ENCODE results near the gene MTA1. TPM values are rescaled to one million over a fixed set of nuclear protein-coding genes. Genes with fewer than 3 reads are reported as not detected.

MTA1 gene
- total RNA-seq, 1 experiment from 2014 or later, result 24.0 TPM

DNA sequence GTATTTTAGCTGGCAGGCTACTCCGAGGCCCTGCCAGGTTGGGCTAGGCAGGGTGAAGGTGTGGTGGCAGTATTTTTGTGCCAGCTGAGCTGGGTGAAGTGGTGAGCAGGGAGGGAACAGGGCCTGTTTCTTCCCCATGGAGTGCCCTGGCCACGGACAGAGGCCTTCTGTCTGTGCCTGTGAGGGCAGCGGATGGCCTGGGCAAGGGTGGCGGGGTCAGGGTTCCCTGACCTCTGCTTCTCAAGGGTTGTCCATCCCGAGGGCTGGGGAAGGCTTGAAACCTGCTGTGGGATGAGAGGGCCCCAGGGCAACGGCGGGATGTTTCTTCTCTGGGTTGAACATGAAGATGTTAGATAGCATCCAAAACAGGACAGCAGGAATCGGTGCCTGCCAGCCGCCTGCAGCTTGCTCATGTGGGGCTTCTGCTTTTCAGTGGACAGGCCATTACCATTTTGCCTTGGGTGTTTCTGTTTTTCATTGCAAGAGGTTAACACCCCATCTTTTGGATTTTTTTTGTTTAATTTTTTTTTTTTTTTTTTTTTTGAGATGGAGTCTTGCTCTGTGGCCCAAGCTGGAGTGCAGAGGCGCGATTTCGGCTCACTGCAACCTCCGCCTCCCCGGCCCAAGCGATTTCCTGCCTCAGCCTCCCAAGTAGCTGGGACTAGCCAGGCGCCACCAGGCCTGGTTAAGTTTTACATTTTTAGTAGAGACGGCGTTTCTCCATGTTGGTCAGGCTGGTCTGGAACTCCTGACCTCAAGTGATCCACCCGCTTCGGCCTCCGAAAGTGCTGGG, 3.3 kb downstream of the MTA1 start:
- DNase-seq (ENCODE audit: low spot score), result no peak

DNA sequence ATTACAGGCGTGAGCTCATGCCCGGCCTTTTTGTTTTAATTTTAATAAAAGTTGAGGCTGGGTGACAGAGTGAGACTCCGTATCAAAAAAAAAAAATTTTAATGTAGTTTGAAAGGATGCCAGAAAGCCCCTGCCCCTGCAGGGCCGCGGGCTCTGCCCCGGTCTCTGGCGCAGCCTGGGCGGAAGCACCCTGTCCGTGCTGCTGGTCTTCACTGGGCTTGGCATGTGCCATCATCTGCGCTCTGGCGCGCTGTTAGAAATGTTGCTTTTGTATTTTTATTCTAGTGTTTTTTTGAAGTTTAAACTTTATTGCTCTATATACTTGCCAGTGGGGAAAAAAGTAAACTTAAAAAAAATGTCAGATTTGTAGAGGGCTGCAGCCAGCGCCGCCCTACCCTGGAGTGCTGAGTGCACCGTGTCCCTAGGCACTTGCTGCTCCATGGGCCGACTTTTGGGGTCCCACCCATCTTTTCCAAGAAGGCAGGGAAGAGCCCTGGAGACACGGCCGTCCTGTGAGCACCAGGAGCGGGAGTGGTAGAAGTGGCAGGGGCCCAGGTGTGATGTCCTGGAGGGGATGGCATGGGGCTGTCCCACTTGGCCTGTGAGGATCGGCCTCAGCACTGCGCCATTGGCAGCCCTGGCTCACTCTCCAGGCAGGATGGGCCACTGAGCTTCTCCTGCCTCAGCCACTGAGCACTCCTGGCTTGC, 4.0 kb downstream of the MTA1 start:
- no peak for DNase-seq (ENCODE audit: low spot score)

DNA sequence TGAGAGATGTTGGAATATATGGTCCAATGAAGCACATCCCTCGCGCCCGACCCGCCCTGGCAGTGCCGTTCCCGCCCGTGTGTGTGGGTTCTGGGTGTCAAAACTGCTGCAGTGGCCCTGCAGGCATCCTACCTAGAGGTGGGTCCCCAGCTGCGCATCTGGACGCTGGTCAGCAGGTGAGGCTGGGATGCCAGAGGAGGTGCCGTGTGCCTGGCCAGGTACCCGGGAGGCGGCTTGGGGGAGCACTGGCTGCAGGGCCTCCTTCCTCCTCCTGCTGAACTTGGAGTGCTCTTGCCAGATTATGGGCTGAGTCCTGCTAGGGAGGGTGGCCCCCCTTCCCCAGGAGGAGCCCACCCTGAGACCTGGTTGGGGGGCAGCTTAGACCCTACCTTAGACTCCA, 5.2 kb downstream of the MTA1 start:
- DNase-seq (ENCODE audit: low spot score), result no peak

DNA sequence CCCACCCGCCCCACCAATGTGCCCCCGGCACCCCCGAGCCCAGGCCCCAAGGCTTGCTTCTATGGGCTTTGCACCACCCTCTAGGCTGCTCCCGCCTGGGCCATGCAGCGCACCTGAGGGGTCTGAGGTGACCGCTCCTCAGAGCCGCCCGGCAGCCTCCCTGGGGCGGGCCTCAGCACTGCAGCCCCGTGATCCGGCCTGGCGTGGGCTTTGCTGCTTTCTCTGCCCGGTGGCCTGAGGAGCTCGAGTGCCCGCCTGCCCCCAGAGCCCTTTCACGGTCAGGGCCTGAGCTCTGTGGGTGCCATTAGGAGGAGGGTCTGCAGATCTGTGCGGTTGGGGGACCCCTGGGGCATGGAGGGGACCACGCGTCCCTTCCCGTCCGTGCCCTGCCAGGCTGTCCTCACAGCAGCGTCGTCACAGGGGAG, 6.2 kb downstream of the MTA1 start:
- no peak for DNase-seq (ENCODE audit: low spot score)

DNA sequence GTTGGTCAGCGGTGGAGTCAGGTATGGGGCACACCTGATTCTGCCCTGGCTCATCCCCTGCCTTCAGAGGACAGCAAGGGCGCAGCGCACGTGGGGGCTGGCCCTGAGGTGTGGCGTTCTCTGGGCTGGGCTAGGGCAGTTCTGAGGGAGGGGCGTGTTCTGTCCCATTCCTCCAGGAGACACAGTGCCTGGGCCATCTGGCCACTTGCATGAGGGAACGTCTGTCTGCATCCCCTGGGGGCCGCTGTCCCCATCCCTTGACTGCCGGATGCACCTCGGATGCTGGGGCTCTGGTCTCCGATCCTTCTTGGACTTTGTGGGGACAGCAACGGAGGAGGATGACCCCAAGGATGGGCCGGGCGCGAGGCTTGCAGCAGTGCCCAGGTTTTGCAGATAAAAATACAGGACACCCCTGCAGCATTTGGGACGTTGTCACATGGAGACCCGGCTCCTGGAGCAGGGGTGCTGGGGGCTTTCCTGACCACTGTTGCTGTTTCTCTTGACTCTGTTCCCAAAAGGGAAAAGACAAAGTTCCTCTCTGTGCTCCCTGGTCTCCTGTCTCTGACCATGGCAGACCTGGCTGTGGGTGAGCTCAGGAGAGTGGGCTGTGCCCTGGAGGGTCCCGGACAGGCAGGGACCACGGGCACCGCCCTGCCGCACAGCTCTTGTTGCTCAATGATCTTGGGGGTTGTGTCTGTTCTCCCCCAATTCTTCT, 6.9 kb downstream of the MTA1 start:
- no peak for DNase-seq (ENCODE audit: low spot score)

DNA sequence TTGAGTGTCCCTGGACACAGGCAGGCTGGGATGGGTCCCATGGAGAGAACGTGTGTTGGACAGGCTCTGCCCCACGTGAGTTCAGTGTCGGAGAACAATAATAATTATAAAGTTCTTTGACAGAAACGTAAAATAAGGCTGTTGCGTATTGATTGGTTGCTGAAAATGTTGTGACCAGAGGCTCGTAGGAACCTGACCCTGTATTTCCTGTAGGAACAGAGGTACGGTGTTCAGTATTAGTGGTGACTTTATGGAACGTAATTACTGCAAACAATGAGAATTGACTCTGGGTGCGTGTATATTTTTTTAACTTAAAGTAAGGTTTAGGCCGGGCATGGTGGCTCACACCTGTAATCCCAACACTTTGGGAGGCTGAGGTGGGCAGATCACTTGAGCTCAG, 7.8 kb downstream of the MTA1 start:
- no peak for DNase-seq (ENCODE audit: low spot score)

DNA sequence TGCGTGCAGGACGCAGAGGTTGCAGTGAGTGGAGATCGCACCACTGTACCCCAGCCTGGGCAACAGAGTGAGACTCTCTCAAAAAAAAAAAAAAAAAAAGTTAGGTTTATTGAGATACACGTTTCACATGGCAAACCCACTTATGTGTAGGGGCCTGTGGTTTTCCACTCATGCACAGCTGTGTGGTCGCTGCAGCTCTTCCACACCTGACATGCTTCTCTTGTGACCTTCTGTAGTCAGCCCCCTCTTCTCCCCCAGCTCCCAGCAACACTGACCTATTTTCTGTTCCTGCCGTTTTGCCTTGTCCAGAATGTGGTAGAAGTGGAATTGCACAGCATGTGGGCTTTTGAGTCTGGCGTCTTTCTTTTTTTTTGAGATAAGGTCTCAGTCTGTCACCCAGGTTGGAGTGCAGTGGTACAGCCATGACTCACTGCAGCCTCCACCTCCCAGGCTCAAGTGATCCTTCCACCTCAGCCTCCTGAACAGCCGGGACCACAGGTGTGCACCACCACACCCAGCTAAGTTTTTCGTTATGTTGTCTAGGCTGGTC, 8.4 kb downstream of the MTA1 start:
- no peak for DNase-seq (ENCODE audit: low spot score)

DNA sequence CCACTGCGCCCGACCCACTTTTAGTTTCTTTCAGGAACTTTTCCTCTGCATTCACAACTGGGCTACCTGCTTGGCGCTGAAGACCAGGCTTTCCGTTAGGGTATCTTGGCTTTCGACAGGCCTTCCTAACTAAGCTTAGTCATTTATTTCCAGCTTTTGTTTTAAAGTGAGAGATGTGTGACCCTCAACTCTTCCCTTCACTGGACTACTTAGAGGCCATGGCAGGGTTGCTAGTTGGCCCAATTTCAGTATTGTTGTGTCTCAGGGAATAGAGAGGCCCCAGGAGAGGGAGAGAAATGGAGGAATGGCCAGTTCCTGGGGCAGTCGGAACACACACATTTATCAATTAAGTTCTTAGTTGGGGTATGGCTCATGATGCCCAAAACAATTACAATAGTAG, 10.4 kb downstream of the MTA1 start:
- no peak for DNase-seq (ENCODE audit: low spot score)

DNA sequence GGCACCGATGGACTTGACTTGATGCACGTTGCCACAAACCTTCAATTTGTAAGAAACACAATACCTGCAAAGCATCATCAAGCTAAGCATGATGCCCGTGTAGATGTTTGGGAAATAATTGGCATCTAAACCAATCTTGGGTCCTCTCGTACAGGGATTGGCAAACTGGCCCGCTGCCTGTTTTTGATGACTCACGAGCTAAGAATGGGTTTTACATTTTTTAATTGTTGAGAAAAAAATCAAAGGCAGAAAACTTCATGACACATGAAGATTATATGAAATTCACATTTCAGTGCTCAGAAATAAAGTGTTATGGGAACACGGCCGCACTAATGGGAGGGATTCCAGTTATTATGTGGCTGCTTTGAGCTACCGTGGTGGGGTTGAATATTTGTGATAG, 10.9 kb downstream of the MTA1 start:
- no peak for DNase-seq (ENCODE audit: low spot score)

DNA sequence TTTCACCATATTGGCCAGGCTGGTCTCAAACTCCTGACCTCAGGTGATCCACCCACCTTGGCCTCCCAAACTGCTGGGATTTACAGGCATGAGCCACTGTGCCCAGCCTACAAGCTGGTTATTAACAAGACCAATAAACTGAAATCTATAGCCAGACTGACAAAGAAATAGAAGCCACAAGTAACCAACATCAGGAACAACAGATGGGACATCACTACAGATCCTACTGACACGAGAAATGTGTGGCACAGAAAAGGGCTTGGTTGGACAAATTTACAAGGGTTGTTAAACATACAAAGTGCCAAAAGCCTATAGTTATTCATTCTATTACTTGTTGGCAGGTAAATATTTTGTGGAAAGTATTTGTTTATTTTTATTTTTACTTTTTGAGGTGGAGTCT, 11.6 kb downstream of the MTA1 start:
- DNase-seq (ENCODE audit: low spot score), result no peak

DNA sequence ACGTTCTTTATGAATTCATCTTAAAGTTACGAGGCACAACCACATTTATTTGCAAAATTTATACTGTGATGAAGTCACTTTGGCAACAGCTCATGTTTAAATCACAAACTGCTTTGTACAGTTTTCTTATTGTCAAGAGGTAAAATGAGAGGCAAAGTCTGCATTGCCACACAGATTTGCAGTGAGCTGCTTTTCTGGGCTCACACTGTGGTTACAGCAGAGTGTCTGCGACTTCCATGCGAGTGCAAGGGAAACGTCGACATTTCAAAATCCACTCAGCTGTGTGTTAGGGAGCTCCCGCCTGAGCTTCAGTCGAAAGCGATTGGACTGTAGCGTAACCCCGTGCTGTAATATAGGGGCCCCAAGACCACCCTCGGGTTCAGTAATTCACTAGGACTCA, 13.0 kb downstream of the MTA1 start:
- DNase-seq (ENCODE audit: low spot score), result no peak

DNA sequence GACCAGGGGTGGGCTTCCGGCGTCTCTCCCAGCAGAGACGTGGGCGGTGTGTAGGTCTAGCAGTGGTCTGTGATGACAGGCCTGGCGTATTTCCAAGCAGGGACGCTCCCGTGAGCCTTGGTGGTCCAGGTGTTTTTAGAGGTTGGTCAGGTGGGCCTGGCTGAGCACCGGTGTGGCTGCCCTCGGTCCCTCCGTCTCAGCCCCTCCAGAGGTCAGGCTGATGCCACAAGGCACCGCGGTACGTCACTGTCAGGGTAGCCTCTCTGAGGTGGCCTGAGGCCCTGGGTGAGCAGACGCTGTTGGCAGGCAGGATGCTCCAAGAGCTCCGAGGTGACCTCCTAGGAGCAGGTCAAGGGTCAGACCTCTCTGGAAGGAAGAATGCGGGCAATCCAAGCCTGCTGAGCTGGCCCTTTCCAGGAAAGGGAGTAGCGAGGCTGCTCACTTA, 13.6 kb downstream of the MTA1 start:
- DNase-seq (ENCODE audit: low spot score), result no peak

DNA sequence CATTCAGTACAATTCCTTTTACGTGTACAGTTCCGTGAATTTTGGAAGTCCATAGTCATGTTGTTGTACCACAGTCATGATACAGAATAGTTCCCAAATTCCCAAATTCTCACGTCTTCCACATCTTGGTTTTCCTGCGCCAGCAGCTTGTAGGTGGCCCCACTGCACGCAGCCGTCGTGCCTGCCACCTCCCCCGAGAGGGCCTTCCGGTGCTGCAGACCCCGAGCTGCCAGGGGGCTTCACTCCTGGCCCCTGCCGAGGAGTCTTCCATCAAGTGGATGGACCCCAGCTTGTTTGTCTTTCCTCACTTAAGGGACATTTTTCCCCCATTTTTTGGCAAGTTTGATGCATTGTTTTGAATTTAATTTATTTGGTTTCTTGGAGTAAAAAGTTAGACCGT, 16.8 kb downstream of the MTA1 start:
- no peak for DNase-seq (ENCODE audit: low spot score)

DNA sequence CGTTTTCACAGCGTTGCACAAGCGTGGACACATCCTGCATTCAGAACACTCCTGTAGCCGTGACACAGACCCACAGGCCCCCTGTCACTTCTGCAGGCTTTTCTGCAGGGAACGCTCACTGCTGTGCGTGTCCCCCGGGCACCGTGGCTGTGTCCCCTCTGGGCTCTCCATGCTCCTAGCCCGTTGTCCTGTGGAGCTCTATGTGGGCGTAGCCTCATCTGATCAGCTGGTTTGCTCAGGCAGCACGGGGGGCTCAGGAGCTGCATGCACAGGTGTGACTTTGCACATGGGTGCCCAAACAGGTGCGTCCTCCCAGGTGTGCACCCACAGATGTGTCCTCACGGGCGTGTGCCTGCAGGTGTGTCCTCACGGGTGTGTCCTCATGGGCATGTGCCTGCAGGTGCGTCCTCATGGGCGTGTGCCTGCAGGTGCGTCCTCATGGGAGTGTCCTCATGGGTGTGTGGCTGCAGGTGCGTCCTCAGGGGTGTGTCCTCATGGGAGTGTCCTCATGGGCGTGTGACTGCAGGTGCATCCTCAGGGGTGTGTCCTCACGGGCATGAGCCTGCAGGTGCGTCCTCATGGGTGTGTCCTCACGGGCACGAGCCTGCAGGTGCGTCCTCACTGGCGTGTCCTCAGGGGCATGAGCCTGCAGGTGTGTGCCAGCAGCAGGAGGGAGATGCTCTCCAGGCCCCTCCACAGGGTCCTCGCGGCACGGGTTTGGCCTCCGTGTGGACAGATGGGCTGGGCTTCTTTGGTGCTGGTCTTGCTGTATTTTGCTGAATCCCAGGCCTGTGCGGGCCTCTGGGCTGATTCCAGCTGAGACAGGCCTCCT, 17.5 kb downstream of the MTA1 start:
- no peak for DNase-seq (ENCODE audit: low spot score)

DNA sequence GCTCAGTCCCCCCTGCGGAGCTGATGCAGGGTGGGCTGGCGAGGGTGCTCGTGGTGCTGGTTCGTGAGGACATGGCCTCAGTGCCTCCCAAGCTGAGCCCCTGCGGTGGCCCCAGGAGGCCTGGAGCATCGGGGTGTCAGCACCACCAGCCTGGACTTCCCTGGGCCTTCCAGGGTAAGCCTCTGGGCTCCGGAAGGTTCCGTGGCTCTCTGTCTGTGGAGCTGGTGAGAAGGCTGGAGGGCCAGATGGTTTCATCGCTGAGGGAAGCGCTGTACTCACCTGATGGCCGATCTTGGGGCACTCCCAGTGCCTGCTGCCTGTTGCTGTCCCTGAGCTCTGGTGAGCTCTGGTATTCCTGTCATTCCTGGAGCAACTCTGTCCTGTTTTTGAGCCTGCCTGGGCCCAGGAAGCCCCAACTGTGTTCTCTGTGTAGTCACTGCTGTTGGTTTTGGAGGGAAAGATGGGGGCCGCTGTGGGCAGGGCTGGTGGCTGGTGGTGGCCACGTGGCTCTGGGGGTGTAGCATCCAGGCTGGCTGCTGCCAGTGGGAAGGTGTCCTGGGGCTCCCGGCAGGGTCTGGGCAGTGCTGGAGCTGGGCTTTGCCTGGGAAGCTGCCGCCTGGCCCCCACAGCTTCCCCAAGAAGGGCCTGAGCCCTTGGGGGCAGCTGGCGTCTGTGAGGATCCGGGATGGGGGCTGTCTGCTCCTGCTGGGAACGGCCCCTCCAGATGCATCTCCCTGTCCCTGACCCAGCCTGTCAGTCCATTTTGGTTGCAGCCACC, 18.3 kb downstream of the MTA1 start:
- no peak for DNase-seq (ENCODE audit: low spot score)

DNA sequence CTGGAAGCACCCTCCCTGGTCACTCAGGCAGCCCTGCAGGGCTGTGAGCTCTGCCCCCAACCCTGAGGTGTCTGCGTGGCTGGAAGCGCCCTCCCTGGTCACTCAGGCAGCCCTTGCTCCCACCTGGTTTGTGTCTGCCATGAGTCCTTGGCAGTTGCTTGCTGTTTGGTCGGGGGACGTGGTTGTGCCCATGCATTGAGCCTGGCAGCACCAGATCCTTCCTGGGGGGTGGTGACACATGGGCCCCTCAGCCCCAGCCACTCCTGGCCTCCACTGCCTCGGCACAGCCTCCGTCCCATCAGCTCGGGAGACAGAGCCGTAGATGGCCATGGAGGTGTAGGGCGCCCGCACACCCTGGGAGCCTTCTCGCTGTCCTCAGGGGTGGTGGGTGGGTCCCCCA, 19.6 kb downstream of the MTA1 start:
- no peak for DNase-seq (ENCODE audit: low spot score)

DNA sequence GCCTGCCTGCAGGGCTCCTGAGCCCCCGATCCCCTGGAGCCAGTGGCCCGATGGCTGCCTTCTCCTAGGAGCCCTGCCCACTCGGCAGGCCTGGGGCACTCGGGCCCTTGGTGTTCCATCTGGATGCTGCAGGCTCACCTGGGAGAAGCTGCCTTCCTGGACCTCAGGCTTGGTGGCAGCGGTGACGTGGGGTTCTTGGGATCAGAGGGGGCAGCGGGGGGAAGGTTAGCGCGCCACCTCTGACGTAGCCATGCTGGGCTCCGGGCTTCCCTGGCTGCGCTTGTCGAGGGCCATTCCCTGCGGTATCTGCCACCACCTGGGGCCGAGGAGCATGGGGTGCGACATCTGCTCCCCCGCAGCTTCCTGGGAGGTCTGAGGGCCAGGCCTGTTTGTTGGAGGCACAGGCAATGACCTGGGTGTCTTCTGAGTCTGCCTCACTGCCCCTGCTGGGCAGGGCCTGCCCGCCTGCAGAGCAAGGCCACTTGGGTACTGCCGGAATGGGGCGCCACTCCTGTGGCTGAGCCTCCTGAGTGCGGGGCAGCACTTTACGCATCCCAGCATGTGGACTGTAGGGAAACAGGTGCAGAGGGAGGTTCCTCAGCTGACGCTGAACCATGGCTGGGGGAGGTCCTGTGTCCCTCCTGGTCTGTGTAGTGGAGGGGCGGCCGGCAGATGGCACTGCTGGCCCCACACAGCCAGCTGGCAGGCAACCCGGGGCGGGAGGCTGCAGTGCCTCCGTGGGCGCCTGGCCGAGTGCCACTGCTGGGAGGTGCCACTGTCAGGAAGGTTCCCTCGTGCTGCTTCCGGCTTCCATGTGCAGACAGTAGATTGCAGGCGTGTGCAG, 20.3 kb downstream of the MTA1 start:
- no peak for DNase-seq (ENCODE audit: low spot score)

DNA sequence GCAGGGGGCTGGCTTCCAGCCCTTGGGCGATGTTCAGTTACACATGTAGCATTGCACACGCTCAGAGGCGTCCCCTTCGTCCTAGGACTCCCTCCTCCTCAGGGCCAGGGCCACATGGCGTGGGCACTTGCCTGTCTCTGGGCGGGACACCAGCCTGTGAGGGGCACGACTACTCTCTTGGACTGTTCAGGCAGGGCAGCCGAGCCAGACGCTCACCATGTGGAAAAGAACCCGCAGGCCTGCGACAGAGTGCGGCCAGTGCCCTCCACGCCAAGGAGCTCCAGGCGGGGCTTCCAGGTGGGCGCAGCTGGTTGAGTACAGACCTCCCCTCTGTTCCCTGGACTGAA, 20.9 kb downstream of the MTA1 start:
- DNase-seq (ENCODE audit: low spot score), result no peak

DNA sequence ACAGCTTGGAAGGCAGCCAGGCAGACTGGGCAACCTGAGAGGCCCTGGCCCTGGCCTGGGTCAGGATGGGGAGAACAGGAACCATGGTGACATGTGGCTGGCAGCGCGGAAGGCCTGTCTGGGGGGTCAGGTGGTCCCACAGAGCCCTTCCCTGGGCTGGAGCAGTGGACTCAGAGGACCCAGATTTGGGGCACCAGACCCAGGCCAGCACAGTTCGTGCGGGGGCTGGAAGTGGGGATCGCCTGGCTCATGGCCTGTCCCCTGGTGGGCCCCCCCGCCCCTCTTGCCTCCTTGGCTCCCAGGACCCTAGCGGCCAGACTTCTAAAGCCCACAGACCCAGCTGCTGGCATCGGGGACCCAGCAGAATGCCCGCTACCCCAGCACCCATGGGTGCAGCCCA, 21.4 kb downstream of the MTA1 start:
- DNase-seq (ENCODE audit: low spot score), result no peak

DNA sequence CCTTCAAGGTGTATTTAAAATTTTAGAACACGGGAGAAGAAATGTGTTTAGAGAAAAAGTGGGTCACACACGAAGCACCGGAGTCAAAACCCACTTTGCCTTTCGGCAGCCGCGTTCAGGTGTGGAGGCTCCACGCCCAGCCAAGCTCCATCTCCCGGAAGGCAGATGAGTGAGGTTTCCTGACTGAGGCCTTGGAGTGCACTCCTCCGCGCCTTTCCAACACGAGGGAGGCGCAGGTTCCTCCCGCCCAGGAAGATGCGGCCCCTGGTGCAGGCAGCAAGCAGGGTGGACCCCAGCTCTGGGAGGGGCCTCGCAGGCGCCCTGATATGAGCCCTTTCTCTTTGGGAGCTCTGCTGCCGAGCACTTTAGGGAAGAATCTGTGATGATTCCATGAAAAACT, 22.5 kb downstream of the MTA1 start:
- DNase-seq (ENCODE audit: low spot score), result no peak

Measured in H4 (cell line).